Measurements from ENCODE around the gene PNPLA8.
A peak's percentile ranks its signal among the peaks of the same experiment; 100 is the strongest.

Gene PNPLA8

GRCh38 chr7:108459922-108460551 is 65.9 kb downstream of the PNPLA8 start:
- Histone ChIP-seq H3K4me3 (ENCODE audit: insufficient read depth, low read length, poor library complexity, severe bottlenecking) (no peak overlapping the region), H4K20me1 (ENCODE audit: low read depth, low read length) (no peaks in the 10 kb centered on the region), H3K9ac (ENCODE audit: low read length) (no peak overlapping the region), H3K9me2 (replicated peaks; ENCODE audit: insufficient read depth, low read length) (no peaks in the 10 kb centered on the region), H3K79me2 (ENCODE audit: insufficient read depth, low read length) (no peaks in the 10 kb centered on the region), H2AFZ (ENCODE audit: low read depth, low read length, severe bottlenecking) (no peak overlapping the region), H3K36me3 (ENCODE audit: low read length) (no peaks in the 10 kb centered on the region), H3F3A (ENCODE audit: insufficient read depth) (no peaks in the 10 kb centered on the region), H3K9me3 (ENCODE audit: insufficient read depth, low read length) (no peaks in the 10 kb centered on the region), H3K4me2 (ENCODE audit: low read depth, low read length, poor library complexity, severe bottlenecking) (no peak overlapping the region), H3K27ac (ENCODE audit: low read depth, low read length) (no peak overlapping the region), H3K27me3 (ENCODE audit: low read length) (no peaks in the 10 kb centered on the region)
- no peak for TF ChIP-seq EZH2phosphoT487 (conservative IDR thresholded peaks at IDR 0.05; ENCODE audit: low read length)
- peak; percentile 55 for TF ChIP-seq CTCF (IDR thresholded peaks at IDR 0.05; ENCODE audit: insufficient read depth, low read length, poor library complexity, severe bottlenecking)

GRCh38 chr7:108457871-108458270 is 68.1 kb downstream of the PNPLA8 start:
- Histone ChIP-seq H4K20me1 (ENCODE audit: low read depth, low read length) (no peaks in the 10 kb centered on the region), H3K36me3 (ENCODE audit: low read length) (no peaks in the 10 kb centered on the region), H3F3A (ENCODE audit: insufficient read depth) (no peaks in the 10 kb centered on the region), H3K9ac (ENCODE audit: low read length) (no peak overlapping the region), H3K27ac (ENCODE audit: low read depth, low read length) (no peak overlapping the region), H3K4me2 (ENCODE audit: low read depth, low read length, poor library complexity, severe bottlenecking) (no peak overlapping the region), H3K9me2 (replicated peaks; ENCODE audit: insufficient read depth, low read length) (no peaks in the 10 kb centered on the region), H3K79me2 (ENCODE audit: insufficient read depth, low read length) (no peaks in the 10 kb centered on the region), H3K9me3 (ENCODE audit: insufficient read depth, low read length) (no peaks in the 10 kb centered on the region), H3K4me3 (ENCODE audit: insufficient read depth, low read length, poor library complexity, severe bottlenecking) (no peak overlapping the region), H3K27me3 (ENCODE audit: low read length) (no peaks in the 10 kb centered on the region), H2AFZ (ENCODE audit: low read depth, low read length, severe bottlenecking) (no peak overlapping the region)
- TF ChIP-seq EZH2phosphoT487 (conservative IDR thresholded peaks at IDR 0.05; ENCODE audit: low read length) (no peak), CTCF (IDR thresholded peaks at IDR 0.05; ENCODE audit: insufficient read depth, low read length, poor library complexity, severe bottlenecking) (no peak)

- no peak overlapping the region for H3K9ac ChIP-seq (ENCODE audit: low read length)
- no peaks in the 10 kb centered on the region for H3F3A ChIP-seq (ENCODE audit: insufficient read depth)
- H3K79me2 ChIP-seq (ENCODE audit: insufficient read depth, low read length): no peaks in the 10 kb centered on the region
- H4K20me1 ChIP-seq (ENCODE audit: low read depth, low read length): no peaks in the 10 kb centered on the region
- peak overlapping the region; percentile 63 for H3K4me2 ChIP-seq (ENCODE audit: low read depth, low read length, poor library complexity, severe bottlenecking)
- no peak overlapping the region for H2AFZ ChIP-seq (ENCODE audit: low read depth, low read length, severe bottlenecking)
- TF ChIP-seq CTCF (IDR thresholded peaks at IDR 0.05; ENCODE audit: insufficient read depth, low read length, poor library complexity, severe bottlenecking) (no peak), EZH2phosphoT487 (conservative IDR thresholded peaks at IDR 0.05; ENCODE audit: low read length) (no peak)
- no peaks in the 10 kb centered on the region for H3K36me3 ChIP-seq (ENCODE audit: low read length)
- H3K9me2 ChIP-seq (replicated peaks; ENCODE audit: insufficient read depth, low read length): no peaks in the 10 kb centered on the region
- H3K4me3 ChIP-seq (ENCODE audit: insufficient read depth, low read length, poor library complexity, severe bottlenecking): no peak overlapping the region
- H3K27me3 ChIP-seq (ENCODE audit: low read length): no peaks in the 10 kb centered on the region
- no peaks in the 10 kb centered on the region for H3K9me3 ChIP-seq (ENCODE audit: insufficient read depth, low read length)
- H3K27ac ChIP-seq (ENCODE audit: low read depth, low read length): no peak overlapping the region
Observed at GRCh38 chr7:108456845-108457540, 68.9 kb downstream of the PNPLA8 start.

Measured in SU-DHL-6 (cell line).